Stimulated activated CD4-positive, alpha-beta T cell treated with anti-CD3 and anti-CD28 coated beads, TNF-alpha, amount 100 ng/mL, for 1 hour (primary cell): ENCODE results near the gene COL19A1.

Experiments
- DNase-seq, 3 donors: peaks; one replicate each; pipeline ENCODE4 v3.0.0-alpha.2; 2020; ENCODE audit warnings: low read depth in 3 of 3, low spot score in 1 of 3

COL19A1 gene

DNA sequence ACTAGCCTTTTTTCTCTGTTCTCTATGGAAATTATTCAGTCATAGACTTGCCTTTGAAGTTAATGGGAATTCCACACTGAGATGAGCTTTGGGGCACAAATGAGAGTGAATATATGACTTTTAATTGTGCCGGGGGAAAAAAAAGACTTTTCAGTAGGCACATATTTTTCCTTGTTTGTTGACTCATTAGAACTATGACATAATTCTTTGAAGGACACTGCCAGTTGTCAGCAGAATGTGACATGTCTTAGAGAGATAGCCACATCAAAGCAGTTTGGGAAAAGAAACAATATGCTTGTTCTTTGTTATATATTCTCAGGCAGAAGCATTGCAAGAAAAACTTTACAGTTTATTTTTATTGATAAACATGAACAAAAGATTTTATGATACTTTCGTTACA, 298.2 kb downstream of the COL19A1 start:
- DNase-seq = no peak

DNA sequence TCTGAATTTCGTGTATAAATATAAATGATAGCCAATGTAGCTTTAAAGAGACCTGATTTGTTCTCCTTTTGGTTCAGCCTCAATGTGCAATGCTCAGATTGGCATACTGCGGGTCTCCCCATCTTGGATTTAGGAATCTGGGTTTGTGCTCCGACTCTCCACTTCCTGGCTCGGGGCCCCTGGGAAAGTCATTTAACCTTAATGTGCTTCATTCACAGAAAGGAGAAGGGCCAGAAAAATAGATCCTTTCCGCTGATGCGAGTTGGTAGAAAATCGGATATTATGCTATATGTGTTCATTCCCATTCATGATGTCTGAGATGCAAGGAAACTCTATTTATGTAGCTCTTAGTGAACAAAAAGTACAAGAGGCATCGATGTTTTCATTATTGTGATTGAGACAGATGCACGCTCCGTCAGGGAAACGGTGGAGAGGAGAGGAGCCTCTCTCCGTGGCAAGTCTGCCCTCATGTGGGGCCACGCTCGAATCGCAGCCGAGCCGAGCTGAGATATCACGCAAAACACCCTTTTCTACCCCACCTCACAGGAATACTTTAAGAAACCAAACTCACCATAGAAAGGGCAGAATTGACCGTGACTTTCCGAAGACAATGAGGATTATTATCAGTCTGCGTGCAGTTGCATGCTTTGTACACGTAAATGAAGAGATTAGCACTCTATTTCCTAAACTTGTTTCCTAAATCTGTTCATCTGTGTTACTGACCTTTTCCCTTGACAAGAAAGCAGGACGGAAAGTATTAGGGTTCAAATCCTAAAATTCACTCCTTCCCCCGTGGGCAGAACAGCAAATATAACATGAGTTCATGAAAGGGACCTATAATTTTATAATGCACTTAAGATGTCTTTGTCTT, 300.0 kb downstream of the COL19A1 start:
- DNase-seq = peak in 1 of 3 donors; percentile 10

DNA sequence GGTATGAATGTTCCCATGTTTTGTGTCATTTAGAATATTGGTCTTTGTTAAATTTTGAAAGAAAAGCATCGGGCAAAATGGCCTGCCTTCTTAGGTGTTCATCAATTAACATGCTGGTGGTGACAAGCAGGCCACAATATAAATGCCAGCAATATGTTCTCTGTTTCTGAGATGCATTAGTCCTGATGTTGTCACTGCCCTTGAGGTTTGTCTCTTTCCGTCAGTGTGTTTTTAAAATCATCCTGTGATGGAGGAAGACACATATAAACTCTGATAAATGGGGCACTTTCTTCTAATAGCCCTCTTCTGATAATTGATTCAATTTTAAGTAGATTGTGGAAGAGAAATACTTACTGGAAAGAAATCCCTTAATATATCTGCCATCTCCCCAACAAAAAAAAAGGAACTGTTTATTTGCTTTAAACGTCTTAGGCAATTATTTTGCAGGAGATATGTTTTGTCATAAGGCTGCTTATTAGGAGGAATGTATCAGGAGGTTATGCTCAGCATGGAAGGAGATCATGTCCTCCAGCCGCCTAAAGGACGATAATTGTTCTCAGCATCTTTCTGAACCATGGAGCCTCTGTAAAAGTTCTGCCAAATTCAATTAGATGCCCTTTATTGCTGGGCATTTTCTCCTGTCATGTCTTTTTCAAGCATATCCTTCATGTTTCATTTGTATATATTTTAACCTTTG, 302.5 kb downstream of the COL19A1 start:
- no peak for DNase-seq

DNA sequence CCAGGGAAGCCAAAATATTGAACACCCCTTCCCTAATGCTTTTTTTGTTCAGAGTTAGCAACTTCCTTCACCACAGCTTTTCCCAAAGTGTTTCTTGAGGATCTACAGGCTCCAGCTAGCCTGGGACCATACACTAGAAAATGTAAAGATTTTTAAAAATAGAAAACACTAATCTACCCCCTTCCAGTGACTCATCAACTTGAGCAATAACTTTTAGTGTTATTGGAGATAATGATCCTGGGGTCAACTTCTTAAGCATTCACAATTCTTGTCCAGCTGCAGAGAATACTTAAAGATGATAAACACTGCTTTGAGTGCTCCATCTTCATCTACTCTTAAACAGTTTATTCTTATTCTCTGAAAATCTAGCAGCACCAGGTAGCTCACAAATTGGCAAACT, 304.9 kb downstream of the COL19A1 start:
- DNase-seq = no peak

DNA sequence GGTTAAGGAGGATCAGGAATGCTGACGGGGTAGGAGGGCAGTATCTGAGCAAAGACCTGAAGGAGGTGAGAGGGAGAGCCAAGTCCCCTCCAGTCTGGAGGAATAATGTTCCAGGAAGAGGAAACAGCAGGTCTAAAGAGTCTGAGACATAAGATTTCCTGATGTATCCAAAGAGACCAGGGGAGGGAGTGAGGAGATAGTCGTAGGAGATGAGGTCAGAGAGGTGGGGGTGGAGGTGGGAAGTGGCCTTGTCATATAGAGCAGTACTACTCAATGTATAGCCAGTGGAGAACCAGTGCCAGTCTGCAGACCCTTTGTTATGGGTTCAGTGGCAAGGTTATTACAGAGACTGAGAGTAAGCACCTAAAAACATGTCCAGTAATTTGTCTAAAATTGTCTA, 305.9 kb downstream of the COL19A1 start:
- DNase-seq = no peak

DNA sequence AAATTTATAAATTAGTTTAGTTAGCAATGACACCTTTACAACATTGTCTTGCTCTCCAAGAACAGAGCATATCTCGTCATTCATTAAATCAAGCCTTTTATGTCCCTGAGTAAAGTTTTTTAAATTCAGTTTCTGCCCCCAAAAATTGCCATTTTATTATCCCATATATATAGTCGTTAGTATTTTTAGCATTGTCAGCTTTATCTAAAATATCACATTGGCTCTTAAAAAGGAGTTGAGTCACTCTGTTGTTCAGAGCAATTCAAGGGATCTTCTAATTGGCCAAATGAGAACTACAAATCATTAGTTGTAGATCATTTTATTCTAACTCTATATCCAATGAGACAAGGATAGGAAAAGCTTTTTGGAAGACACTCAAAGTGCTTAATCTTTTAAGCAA, 309.4 kb downstream of the COL19A1 start:
- no peak for DNase-seq

DNA sequence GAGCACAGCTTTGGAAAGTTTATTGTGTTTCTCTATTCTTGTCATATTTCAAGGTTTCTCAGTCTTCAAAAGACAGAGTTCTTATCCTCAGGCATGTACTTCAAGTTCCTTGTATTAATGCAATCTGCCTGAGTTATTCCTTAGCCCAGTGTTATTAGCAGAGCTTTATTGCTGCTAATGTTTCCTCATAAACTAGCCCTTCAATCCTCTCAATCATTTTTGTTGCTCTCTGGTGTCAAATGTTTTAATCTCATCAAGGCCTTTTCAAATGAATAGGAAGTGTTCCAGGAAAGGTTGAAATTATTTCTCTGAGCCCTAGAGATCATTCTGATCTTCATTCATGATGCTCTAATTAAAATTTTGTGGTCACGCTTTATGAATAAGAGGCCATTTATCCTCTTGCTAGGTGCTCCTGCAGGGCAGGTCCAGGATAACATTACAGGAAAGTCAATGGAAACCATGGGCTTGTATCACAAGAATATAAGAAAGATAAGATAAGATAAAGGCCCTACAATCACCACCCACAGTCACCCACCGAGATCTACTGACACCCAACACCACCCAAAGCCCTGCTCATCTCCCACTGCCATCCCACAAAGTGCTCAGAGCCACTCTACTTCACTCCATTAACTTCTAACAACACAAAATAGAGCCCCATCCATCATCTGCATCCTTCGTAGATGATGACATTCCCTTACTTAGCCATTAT, 310.6 kb downstream of the COL19A1 start:
- no peak for DNase-seq

DNA sequence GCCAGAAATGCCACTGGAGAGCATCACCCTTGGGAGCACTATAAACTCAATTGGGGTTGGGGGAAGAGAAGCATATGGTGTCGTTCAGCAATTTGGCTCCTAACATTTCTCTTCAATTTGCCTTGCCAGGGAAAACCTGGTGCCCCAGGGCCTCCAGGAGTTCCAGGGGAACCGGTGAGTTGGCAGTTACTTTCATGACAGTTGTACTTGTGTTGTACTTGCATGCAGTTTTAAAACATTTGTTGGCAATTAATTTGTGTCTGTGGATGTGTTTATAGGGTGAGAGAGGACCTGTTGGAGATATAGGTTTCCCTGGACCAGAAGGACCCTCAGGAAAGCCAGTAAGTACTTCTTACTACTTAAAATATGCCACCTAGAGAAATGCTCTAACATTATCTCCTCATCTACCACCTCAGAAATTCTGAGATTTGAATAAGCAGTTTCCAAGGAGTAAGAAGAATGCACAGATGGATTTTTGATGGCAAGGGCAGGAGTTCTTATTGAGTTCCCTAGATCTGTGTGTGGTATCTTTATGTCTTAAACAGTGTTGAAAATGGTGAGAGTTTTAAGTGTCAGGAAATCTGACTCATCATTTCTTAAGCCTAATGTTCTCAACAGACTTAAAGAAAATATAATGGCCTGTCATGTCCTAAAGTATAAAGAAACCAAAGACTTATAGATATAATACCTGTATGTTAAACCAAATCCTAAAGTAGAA, 314.0 kb downstream of the COL19A1 start:
- no peak for DNase-seq

DNA sequence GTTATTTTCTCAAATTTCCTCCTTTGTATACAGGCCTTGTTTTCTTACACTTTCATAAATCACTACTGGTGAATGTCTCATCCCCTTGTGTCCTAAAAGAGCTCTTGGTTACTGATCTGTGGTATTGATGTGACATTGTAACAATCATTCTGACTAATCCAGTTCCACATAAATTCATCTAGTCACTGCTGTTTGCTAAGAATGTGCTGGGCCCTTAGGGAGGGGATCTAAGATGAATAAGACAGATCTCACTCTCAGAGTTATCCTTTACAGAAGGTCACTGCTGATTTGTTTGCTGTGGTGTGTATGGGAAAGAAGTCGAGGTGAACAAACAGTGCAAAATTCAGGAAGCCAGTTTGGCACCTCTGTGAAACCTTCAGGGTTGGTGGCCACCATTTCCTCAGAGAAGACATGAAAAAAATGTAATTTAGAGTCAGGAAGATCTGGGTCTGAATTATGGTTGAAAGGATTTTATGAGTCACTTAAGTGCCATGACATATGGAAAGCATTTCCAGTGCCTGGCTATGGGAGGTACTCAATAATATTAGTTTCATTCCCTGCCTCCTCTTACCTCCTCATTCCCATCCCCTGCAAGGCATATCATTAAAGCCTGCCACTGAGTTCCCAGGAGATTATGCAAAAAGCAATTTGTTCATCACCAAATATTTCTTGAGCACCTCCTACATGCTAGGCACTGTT, 314.7 kb downstream of the COL19A1 start:
- DNase-seq = no peak

DNA sequence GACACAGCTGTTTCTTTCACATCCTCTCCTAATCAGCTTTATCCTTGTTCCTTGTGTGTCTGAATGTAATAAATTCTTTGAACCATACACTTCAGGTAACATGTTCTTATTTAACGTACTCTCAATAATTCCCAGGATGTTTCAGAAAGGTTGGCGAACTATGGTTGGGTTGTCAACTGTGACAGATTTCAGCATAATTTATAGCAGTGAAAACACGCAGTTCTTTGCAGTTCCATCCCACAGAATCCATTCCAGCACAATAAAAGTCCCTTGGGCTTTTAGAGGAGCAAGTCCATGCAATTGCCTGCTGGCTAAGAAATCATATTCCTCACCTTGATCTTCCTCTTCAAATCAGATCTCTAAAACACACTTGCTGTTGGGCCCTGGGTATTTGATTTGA, 317.2 kb downstream of the COL19A1 start:
- DNase-seq = no peak

DNA sequence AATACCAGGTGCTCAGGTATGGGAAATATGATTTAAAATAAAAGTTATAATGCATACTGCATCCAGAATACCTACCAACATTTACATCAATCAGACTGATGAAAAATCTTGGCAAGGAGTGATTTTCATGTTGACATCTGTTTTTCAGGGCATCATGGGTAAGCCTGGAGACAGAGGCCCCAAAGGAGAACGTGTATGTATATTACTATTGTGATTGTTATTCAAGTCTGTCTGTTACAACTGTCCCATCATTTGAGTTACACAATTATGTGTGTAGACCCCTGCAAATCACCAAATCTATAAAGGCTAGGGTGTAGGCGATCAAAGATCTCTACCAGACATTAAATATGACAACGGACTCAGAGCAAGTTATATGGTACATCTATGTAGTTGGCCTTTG, 318.4 kb downstream of the COL19A1 start:
- DNase-seq = no peak

DNA sequence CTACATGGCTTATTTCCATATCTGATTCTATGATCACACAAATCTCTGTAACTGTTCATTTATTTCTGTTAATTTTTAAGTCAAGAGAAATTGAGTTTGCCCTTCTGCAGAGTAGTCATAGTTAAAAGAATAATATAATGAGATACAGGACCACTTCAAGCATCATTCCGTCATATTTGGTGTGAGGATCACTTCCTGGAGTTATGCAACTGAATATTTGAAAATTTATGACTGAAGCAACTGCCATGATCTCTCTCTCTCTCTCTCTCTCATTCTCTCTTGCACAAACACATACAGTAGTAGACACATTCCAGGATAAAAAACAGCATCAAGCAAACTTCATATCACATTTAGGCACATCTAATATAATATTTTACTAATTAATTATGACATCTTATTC, 320.1 kb downstream of the COL19A1 start:
- DNase-seq = no peak

DNA sequence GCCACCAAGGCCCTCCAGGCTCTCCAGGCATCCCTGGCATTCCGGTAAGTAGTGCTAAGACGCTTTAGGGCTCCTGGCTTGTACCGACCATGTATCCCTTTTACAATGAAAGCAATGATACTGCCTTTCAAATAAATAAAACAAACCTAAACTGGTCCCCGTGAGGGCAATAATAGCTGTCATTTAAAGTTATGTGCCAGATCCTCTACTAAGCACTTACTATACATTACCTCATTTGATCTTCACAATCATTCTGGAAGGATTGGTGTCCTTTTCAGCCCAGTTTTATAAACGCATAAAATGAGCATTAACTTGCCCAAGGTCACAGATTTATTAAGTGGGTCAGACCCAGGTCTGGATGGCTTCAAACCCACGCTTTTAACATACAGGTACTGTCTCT, 321.8 kb downstream of the COL19A1 start:
- DNase-seq = no peak

DNA sequence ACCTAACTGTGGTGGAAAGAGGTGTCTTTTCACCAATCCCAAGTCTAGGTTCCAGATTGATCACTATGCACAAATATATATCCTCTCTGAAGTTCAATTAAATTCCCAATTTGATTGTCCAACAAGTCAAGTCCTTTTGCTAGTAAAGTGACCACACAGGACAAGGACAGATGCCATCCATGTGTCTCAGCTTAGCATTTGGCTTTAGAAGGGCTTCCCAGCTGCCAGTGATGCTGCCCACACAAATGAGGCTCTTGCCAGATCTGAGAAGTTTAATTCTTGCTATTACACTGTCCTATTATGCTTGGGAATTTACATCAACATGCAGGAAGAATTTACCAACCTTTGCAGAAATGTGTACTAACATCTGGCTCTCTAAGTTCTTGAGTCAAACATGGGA, 328.1 kb downstream of the COL19A1 start:
- DNase-seq = no peak

DNA sequence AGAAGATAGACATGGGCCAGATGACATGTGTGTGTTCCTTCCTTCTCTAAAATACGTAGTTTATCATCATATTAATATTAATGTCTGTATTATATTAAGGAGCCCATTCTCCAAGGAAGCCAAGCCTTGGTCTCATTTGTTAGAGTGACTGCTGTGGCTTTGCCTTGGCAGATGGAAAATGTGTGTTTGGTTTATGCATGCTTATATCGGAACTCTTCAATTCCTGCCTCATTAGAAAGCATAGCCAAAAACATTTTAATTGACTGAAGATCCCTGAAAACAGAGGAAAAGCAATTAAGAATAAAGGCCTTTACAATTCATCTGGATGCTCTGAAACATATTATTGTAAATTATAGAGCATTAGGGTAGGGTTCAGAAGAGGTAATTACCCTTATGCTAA, 330.2 kb downstream of the COL19A1 start:
- no peak for DNase-seq

DNA sequence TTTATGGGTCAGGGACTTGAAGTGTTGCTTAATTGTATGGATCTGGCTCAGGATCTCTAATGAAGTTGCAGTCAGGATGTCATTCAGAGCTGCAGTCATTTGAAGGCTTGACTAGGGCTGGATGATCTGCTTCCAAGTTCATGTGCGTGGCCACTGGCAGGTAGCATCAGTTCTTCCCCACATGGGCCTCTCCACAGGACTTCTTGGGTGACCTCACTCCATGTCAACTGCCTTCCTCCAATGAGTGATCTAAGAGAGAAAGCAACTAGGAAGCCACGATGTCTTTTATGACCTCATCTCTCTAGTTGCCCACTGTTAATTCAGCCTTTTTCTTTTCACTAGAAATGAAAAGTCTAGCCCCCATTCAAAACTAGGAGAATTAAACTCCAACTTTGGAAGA, 332.4 kb downstream of the COL19A1 start:
- DNase-seq = no peak

DNA sequence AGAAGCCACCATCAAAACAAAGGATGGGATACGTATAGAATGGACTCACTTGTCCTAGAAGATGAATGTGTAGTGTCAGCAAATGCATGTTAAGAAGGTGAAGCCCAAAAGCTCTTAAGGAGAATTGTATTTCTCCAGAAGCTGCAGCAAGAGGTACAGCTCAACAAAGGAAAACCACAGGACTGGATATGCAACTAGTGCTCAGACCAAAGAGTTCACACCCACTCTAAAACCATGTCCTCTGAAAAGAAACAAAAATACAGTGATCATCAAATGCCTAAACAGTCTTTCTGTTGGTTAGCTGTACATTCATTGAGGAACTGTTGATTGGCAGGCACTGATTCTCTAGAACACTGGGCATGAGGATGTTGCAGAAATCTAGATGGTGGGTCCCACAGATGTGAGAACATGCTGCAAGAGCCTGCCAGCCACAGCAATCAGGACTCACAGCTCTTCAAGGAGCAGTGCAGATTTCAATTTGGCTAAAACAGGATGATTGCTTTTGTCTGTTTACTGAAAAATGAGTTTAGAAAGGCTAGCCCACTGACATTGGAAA, 342.0 kb downstream of the COL19A1 start:
- no peak for DNase-seq

DNA sequence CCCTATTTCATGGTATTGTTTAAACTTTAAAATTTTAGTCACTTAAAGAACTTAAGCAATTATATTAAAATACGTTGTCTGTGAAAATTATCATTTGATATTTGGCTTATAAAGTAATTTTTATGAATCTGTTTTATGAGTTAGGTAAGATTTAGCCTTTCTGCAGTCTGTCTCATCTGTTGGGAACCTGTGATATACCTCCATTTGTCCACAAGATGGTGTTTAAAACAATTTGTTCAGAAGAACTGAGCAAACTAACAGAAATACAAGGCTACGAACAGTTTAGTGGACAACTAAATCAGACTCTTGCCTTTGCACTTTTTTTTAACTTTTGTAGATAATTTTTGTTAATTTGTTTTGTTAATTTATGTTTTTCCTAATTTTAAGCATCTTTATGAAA, 344.1 kb downstream of the COL19A1 start:
- DNase-seq = no peak

DNA sequence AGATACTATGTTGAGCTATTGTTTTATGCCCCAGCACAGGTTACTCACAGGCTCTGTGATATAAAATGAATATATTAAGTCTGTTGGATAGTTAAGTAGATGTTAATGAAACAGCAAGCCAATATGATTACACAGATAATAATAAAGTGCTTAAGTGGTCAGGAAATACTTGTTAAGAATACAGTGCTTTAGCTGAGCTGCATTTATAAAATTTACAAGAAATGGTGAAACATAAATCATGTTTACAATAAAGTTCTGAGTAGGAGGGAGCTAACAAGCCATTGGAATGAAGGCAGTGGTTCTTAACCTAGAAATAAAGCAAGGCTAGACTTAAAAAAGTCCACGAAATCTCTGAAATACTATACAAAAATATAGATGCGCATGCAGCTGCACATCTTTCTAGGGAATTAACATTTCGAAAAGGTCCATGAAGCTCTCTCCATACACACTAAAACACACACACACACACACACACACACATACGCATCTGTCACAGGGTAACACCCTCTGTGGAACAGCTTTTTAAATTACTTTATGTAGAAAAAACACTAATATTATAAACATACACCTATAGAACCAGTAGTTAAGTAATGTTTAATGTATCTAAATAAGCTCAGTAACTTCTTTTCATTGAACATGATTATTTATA, 349.2 kb downstream of the COL19A1 start:
- DNase-seq = no peak

DNA sequence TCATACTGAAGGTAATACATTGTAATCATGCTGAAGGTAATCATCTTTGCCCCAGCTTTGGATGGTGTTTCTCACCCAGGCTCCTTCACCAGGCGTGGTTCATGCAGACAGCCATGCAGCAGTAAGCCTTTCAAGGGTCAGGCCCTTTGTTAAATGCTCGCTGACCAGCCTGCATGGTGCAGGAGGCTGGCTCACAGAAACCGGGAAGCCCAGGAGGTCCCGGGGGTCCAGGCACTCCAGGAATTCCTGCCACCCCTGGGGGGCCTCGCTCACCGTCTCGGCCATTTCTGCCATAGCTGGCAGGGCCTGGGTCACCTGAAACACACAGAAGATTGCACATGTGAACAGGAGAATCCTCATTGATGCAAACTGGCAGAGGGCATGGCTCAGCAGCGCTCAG, 350.4 kb downstream of the COL19A1 start:
- no peak for DNase-seq
